Natural killer cell (primary cell): ENCODE results near the gene TPX2. TPM values are rescaled to one million over a fixed set of nuclear protein-coding genes. Genes with fewer than 3 reads are reported as not detected.

Experiments used
- ATAC-seq, 3 donors: fragments of 150-1000 bp in 2 of 3; fragments of 200-7000 bp in 1 of 3; cut with Tn5 transposase; 1 replicate in 1 of 3; 2 replicates in 2 of 3; pipeline ENCODE4 v1.10.0; 2021; ENCODE audit warnings: mild to moderate bottlenecking in 2 of 3, moderate library complexity in 2 of 3
- DNase-seq, 2 donors: peaks; one replicate each; pipeline versions ENCODE4 v3.0.0 to v3.0.0-alpha.2; 2013 to 2021; ENCODE audit warnings: mixed read lengths in 1 of 2
- H3K27ac ChIP-seq: one replicate; pipeline ENCODE4 v1.5.1; 2013; ENCODE audit warnings: mild to moderate bottlenecking, low read length
- H3K27me3 ChIP-seq: one replicate; pipeline ENCODE4 v1.6.1; 2013; ENCODE audit warnings: low read length; ENCODE audit not compliant: control insufficient read depth, insufficient read depth
- H3K36me3 ChIP-seq: one replicate; pipeline ENCODE4 v1.6.1; 2013; ENCODE audit warnings: low read length; ENCODE audit not compliant: control insufficient read depth, insufficient read depth
- H3K4me1 ChIP-seq: one replicate; pipeline ENCODE4 v1.6.1; 2013; ENCODE audit warnings: low read length; ENCODE audit not compliant: control insufficient read depth, insufficient read depth
- H3K4me3 ChIP-seq: one replicate; pipeline ENCODE4 v1.5.1; 2013; ENCODE audit warnings: low read length
- H3K9me3 ChIP-seq: one replicate; pipeline ENCODE4 v1.6.1; 2013; ENCODE audit warnings: low read length; ENCODE audit not compliant: control insufficient read depth, insufficient read depth
- H3K27ac Mint-ChIP-seq, 2 donors: one replicate each; pipeline ENCODE4 v1.8.0; 2022; ENCODE audit warnings: mild to moderate bottlenecking in 2 of 2, mixed read lengths in 2 of 2, moderate library complexity in 1 of 2
- H3K27me3 Mint-ChIP-seq, 2 donors: one replicate each; pipeline ENCODE4 v1.8.0; 2022; ENCODE audit warnings: low read depth in 2 of 2, mixed read lengths in 2 of 2
- H3K36me3 Mint-ChIP-seq: one replicate; pipeline ENCODE4 v1.8.0; 2022; ENCODE audit warnings: mixed read lengths
- H3K4me1 Mint-ChIP-seq, 2 donors: one replicate each; pipeline ENCODE4 v1.8.0; 2022; ENCODE audit warnings: mixed read lengths in 2 of 2
- H3K4me3 Mint-ChIP-seq: one replicate; pipeline ENCODE4 v1.8.0; 2022; ENCODE audit warnings: mild to moderate bottlenecking, moderate library complexity, mixed read lengths
- H3K9me3 Mint-ChIP-seq, 2 donors: one replicate each; pipeline ENCODE4 v1.8.0; 2022; ENCODE audit warnings: mixed read lengths in 2 of 2
- CTCF ChIP-seq: fragments of 200-600 bp; IDR thresholded peaks from one replicate; pipeline ENCODE4 v1.8.0; 2022; ENCODE audit warnings: antibody characterized with exemption
- WGBS: methylation state at CpG from one replicate; pipeline ENCODE4 v1.1.7; 2013; ENCODE audit warnings: missing lambda C conversion rate; ENCODE audit not compliant: insufficient coverage; 5-methylcytosine and 5-hydroxymethylcytosine counted together
- intact Hi-C: fragments of 100-400 bp; cut with micrococcal nuclease; formaldehyde crosslinking; loops from one replicate; pipeline ENCODE4 v1.14.2; 2022
- total RNA-seq, 4 donors: library from RNA; stranded (reverse); fragments of 120-200 nt in 1 of 4; gene quantifications; one replicate each; pipeline versions ENCODE4 v1.2.3 to v1.2.4, GENCODE V29; 2013 to 2022

Gene TPX2
- total RNA-seq, 3 donors from 2014 or later (not counting 1 experiment from before 2014, with no cell fraction given): 2.2 to 4.2 (median 2.2) TPM

GRCh38 chr20:31809661-31810060, 70.6 kb downstream of the TPX2 start:
- no peaks in the 10 kb centered on the region for H3K36me3 Mint-ChIP-seq
- H3K4me1 ChIP-seq: no peaks in the 10 kb centered on the region

GRCh38 chr20:31811198-31811597, 72.1 kb downstream of the TPX2 start:
- DNase-seq: no peak
- H3K9me3 Mint-ChIP-seq: no peaks in the 10 kb centered on the region

More at GRCh38 chr20:31809661-31810060, 70.6 kb downstream of the TPX2 start:
- Histone ChIP-seq H3K36me3 (no peaks in the 10 kb centered on the region), H3K4me3 (no peak overlapping the region), H3K9me3 (no peaks in the 10 kb centered on the region), H3K27ac (no peak overlapping the region), H3K27me3 (no peaks in the 10 kb centered on the region)
- Mint-ChIP-seq H3K27me3 (no peaks in the 10 kb centered on the region), H3K9me3 (no peaks in the 10 kb centered on the region), H3K27ac (no peak overlapping the region), H3K4me3 (no peak overlapping the region), H3K4me1 (no peaks in the 10 kb centered on the region)
- DNase-seq: no peak
- 100% methylated on average over 3 of the region's 3 CpGs for whole genome bisulfite sequencing
- ATAC-seq: no peak
- intact Hi-C loops: no loop called here
- no peak for TF ChIP-seq CTCF

GRCh38 chr20:31811796-31812728, 73.0 kb downstream of the TPX2 start:
- Histone ChIP-seq H3K27me3 (no peaks in the 10 kb centered on the region), H3K4me1 (no peaks in the 10 kb centered on the region), H3K36me3 (no peaks in the 10 kb centered on the region), H3K4me3 (no peak overlapping the region), H3K9me3 (no peaks in the 10 kb centered on the region), H3K27ac (no peak overlapping the region)
- Mint-ChIP-seq H3K27ac (no peak overlapping the region), H3K36me3 (no peaks in the 10 kb centered on the region), H3K4me3 (no peak overlapping the region), H3K9me3 (no peaks in the 10 kb centered on the region), H3K4me1 (no peaks in the 10 kb centered on the region), H3K27me3 (no peaks in the 10 kb centered on the region)
- TF ChIP-seq CTCF: no peak
- WGBS: 82% methylated on average over 14 of the region's 15 CpGs
- intact Hi-C loops: no loop called here
- ATAC-seq (no peak), DNase-seq (no peak)

More at GRCh38 chr20:31811198-31811597, 72.1 kb downstream of the TPX2 start:
- no peak overlapping the region for H3K27ac Mint-ChIP-seq
- intact Hi-C loops: no loop called here
- no peaks in the 10 kb centered on the region for H3K4me1 ChIP-seq
- no peaks in the 10 kb centered on the region for H3K27me3 Mint-ChIP-seq
- H3K9me3 ChIP-seq: no peaks in the 10 kb centered on the region
- WGBS: 92% methylated on average over 3 of the region's 4 CpGs
- H3K27ac ChIP-seq: no peak overlapping the region
- H3K36me3 Mint-ChIP-seq: no peaks in the 10 kb centered on the region
- ATAC-seq: no peak
- H3K4me1 Mint-ChIP-seq: no peaks in the 10 kb centered on the region
- no peak overlapping the region for H3K4me3 Mint-ChIP-seq
- no peak for TF ChIP-seq CTCF
- no peaks in the 10 kb centered on the region for H3K27me3 ChIP-seq
- no peaks in the 10 kb centered on the region for H3K36me3 ChIP-seq
- no peak overlapping the region for H3K4me3 ChIP-seq
